Measurements from ENCODE around the gene USP12.
A peak's percentile ranks its signal among the peaks of the same experiment; 100 is the strongest.

The USP12 gene

DNA sequence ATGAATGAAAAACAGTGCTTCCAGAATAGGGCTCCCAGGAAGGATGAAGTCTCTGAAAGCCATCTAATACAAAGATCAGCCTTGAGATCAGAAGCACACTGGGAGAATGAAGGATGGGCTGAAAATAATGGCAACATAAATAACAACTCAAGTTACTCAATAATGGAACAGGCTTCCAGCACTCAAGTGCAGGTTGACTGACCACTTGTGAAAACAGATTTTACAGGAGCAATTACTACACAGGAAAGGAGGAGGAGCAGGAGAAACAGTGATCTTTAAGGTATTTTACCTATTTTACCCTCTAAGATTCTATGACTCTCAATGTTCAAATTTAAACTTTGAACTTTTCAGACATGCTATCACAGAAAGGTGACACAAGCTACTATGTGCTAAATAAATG lies 106.0 kb downstream of the USP12 start:
- DNase-seq, result no peak

- no peak for DNase-seq
These were observed 107.2 kb downstream of the USP12 start for GRCh38 chr13:27064252-27064995.

DNA sequence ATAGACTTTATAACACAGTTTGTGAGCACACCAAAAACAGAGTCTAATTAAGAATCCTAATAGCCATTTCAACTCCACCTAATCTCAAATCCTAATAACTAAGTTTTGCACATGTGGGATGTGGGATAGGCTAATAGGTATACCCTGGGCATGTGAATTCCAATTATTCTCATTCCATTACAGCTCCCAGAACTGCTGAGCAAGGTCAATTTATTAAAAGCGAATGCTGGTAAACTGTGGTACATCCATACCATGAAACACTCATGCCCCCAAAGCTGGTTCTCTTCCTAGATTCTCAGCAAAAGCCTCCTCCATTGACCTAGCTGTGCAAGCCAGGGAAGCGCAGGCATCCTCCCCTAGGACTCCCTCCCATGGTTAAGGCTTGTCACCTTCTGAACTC lies 113.8 kb downstream of the USP12 start:
- DNase-seq, result no peak

- no peak for DNase-seq
These were observed 116.1 kb downstream of the USP12 start for GRCh38 chr13:27055526-27055925.

GRCh38 chr13:27054760-27055159 lies 116.9 kb downstream of the USP12 start:
- no peak for DNase-seq

DNA sequence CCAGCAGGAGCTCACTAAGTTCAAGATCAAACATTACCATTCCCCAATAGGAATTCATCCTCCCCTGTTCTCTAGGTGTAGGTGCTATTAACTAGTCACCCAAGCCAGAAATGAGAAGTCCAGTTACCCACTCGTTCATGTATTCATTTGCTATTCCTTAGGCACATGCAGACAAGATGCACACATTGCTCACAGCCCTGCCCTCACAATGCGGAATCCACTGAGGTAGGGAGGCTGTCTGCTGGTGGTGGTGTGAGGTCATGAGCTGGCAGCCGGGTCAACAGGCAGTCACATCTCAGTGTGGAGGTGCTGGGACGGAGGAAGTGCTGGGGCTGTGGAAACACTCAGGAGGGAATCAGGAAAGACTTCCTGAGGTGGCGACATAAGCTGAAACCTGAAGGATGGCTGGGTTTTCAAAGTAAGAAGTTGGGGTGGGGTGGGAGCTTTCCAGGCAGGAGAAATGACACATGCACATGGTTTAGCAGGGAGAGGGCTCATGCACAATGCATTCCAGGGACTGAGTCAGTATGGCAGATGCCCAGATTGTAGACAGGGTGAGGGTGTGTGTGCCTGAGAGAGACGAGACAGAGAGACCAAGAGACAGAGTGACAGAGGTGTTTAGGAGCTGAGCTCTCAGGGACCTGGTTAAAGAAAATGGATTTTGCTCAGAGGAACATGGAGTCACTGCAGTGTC lies 117.6 kb downstream of the USP12 start:
- DNase-seq, result no peak

DNA sequence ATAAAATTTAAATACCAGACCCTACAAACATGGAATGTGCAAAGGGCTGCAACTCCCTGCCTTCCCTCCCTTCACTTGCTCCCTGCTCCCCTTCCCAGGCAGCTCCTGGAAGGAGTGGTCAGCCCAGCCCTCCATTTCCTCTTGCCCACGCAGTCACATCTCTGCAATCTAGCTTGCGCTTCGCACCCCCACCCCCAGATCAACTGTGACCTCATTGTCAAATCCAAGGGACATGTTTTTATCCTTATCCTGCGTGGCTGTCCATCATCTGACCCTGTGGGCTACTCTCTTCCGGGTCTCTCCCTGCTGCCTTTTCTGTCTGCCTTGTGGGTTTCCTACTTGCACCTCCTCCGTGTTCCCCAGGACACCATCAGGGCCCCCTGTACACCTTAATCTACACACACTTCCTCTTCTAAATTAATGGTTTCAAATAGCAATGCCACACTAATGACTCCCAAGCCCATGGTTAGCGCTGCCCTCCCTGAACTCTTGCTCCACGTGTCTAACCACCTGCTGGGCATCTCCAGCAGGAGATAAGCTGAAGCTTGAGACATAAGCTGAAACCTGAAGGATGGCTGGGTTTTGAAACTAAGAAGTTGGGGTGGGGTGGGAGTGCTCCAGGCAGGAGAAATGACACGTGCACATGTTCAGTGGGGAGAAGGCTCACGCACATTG lies 118.3 kb downstream of the USP12 start:
- no peak for DNase-seq

DNA sequence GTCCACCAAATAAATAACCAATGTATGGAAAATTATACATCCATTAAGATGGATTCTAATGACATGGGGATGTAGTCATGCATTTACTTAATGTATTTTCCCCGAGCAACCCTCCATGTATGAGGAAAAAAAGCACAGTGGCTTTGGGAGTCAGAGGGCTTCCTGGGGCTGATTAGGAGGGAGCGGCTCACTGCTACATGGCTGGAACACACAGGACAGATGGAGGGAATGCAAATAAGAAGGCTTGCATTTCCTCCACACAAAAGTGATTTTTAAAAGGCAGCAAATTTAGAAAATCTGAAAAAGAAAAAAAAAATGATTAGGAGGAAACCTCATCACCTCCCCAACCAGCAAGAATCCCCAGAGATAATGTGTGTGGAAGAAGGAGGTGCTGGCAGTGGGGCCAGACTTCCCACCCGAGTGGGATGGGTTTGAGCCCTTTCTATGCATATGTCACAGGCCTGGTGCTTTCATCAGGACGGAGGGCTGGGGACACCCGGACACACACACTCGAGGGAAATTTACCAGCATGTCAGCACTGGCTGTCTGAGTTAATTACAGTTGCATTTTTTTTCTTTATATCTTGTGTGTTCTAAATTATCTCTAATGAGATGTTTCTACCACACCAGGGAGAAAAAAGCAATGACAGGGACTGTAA lies 118.9 kb downstream of the USP12 start:
- no peak for DNase-seq

DNA sequence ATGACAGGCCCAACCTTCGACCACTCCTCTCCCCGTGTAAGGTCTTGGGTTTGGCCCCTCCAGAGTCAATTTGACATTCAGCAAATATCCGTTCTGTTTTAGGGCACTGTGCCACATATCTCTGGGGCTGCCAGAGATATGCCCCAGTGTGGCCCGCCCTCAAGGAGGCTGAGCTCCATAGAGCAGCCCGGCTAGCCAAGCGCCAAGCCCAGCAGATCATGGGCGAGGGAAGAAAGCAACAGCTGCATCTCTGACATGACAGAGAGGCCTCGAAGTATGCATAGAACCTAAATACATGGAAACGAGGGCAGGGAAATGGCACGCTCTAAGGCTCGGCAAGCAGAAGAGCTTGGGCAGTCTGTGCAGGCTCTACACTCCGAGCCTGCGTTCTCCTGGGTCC lies 124.5 kb downstream of the USP12 start:
- DNase-seq, result no peak

DNA sequence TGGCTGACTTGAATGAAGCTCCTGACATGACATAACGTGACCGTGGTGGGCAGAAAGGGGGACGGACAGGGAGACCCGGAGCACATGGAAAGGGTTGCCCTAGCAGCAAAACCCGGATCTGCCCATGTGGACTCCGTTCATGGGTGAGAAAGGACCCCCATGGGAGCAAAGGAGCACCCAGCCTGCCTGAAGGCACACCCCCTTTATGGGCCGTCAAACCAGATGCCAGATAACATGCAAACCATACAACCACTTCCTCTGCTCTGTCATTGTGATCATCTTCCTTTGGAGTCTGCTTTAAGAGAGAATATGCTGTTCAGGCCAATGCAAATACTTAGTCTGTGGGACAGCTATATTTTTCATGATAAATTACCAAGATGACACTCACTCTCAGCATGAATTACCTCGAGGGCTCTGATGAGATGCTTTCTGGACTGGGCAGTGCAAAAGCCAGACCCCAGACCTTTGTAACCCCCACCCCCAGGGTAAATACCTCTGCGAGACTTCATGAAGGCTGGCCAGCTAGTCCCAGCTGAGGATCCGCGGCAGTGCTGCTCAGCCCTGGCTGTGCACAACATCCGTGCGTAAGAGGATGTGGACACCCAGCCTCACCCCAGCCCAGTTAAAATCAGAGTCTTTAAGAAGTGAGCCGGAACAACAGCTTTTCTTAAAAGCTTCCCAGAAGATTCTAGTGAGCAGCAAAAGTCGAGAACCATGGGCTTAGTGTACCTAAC lies 126.6 kb downstream of the USP12 start:
- peak; percentile 22 for DNase-seq

DNA sequence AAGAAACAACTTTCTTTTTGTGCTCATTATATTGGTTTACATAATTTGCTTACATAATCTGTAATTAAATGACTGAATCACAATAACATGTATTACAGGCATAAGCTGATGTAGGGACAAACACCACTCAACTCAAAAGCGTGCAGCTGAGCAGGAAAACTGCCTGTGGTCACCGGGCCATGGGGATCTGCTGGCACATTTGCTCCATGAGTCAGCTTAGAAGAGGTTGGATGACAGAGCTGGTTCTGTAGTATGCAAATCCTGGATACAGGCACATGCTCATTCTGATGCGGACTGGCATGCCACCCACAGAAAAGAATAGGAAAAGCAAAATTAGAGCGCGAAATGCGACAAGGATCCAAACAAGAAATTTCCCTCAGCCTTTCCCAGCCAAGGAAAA lies 128.6 kb downstream of the USP12 start:
- DNase-seq, result no peak

GRCh38 chr13:27041341-27041740 lies 130.3 kb downstream of the USP12 start:
- DNase-seq, result no peak

GRCh38 chr13:27040826-27041108 lies 130.8 kb downstream of the USP12 start:
- no peak for DNase-seq

- DNase-seq, result no peak
These were observed 132.4 kb downstream of the USP12 start for GRCh38 chr13:27039171-27039701.

GRCh38 chr13:27038323-27038722 lies 133.3 kb downstream of the USP12 start:
- DNase-seq, result no peak

- DNase-seq, result no peak
These were observed 134.0 kb downstream of the USP12 start for GRCh38 chr13:27037571-27037970.

GRCh38 chr13:27037171-27037570 lies 134.4 kb downstream of the USP12 start:
- DNase-seq, result no peak

DNA sequence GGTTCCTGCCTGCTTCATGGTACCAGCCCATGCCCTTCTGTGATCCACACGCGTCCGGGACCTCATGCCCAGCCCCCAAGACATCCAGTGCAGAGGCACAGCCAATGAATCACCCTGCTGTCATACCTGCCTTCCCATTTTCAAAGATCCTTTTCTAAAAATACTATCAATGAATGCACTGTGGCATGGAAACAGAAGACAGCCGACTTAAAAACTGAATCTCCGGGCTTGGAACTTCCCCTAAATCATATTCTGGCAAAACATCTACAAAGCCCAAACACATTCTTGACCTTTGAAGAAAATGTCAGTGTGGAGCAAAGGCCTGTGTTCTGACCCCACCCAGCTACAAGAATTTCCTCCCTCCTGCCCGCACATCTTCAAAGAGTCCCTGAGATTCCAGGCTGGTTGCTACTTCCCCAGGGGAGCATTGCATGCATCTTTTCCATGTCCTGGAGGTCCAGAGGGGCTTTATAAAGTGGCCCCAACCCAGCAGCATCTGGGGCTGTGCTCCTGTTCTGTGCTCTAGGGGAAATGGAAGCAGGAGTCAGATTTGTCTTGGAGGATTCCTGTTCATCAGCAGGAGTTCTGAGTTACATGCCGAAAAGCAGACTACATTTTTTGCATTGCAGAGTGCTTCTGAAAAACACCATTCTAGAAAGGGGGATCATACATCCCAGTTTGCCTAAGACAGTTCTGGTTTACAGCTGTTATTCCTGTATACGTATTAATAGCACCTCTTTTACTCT lies 135.2 kb downstream of the USP12 start:
- no peak for DNase-seq

- DNase-seq, result no peak
These were observed 135.7 kb downstream of the USP12 start for GRCh38 chr13:27035892-27036235.

DNA sequence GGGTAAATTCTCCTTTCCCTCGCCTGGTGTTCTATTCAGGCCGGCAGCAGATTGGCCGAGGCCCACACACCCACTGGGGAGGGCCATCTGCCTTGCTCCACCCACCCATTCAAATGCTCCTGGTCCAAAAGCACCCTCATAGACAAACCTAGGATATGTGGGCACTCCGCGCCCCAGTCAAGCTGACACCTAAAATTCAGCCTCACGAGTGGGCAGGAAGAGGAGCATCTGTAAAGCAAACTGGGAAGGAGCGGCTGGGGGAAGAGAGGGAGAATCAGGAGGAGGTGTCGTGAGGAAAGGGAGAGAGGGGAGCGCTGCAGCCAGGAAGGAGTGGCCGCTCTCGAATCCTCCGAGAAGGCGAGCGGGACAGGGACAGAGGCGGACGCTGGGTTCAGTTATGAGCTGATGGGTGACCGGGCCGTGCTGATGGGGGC lies 136.9 kb downstream of the USP12 start:
- DNase-seq, result no peak

DNA sequence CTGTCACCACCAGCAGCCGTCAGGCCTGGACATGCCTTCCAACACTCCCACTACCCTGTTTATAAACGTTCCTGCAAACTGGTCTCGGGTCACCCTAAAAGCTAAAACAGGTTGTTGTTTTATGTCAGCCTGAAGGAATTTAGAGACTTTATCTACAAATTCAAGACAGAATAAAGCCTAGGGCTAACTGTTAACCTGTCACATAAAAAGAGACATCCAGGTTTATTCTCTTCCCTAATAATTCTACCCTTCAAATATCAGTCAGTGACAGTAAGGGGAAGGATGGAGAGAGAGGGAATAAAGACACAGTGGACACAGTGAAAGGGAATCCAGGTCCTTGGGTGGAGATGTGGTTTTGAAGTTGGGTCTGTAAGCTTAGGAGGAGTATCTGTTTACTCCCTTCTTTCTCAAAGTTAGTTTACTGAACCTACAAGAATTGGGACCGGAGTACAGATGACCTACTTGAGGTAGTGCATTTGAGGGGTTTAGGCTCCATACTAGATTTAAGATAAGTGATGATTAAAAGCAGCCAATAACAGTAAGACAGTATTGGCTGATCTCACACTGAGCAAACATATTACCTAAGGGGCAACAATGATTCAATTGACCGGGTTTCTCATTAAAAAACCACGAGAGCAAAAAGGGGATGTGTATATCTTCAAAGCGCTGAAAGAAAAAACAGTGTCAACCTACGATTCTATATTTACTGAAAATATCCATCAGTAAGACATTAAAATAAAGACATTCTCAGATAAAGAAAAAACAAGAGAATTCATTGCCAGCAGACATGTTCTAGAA lies 142.7 kb downstream of the USP12 start:
- DNase-seq, result no peak

Data from CD4-positive, alpha-beta T cell treated with Interleukin-17A for 1 hour (primary cell).